ENCODE results near the gene SMURF2. TPM values are rescaled to one million over a fixed set of nuclear protein-coding genes. Genes with fewer than 3 reads are reported as not detected.
"Not testable (repeated sequence)": the region's sequence is repeated elsewhere in the genome, so short reads cannot be mapped to it uniquely, and the experiment has no call there.

SMURF2 gene
- total RNA-seq, 4 donors from 2014 or later, result 30.5 to 52.7 (median 44.1) TPM

DNA sequence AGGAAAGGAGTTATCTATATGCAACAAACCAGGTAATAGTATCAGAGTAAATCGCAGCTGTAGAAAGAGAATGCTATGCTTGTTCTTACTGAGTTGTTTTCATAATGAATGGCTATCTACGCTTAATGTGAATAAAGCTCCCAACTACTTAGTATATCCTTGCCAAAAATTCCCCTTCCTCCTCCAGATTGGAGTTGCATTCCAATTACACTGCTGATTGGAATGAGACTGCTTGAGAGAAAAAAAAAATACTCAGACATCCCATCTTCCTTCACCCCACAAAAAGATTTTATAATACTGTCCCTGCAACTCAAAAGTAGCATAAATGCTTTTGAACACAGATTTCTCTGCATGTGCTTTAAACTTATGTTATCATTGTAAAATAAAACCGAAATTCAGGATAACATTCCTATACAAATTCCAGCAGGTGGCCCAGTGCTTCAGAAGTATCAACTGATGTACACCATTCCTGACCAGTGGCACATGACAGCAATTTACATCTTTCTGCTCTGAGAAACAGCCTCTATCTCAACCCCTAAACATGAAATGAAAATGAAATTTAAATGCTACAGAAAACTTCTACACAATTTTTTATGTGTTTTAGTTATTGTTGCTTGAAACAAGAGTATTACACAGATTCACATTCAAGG lies 47.0 kb downstream of the SMURF2 start:
- Histone ChIP-seq H3K4me1 (peaks cover 17 to 57% (median 48%) of the 10 kb centered on the region in 4 donors), H3K36me3 (no peaks in the 10 kb centered on the region), H3K27me3 (no peaks in the 10 kb centered on the region), H3K9me3 (no peaks in the 10 kb centered on the region), H3K27ac (replicated peaks in 1 of 4) (no peak overlapping the region), H3K4me3 (no peak overlapping the region)
- no peak for DNase-seq (ENCODE audit: extremely low spot score)
- 26% methylated on average over 3 of the region's 3 CpGs for WGBS
- TF ChIP-seq CTCF (IDR thresholded peaks at IDR 0.05) (no peak), EP300 (IDR thresholded peaks at IDR 0.05) (no peak), POLR2A (IDR thresholded peaks at IDR 0.05; ENCODE audit: low read depth) (no peak), POLR2AphosphoS5 (IDR thresholded peaks at IDR 0.05) (no peak)
- intact Hi-C loops (cut with DNase I), result no loop called here

DNA sequence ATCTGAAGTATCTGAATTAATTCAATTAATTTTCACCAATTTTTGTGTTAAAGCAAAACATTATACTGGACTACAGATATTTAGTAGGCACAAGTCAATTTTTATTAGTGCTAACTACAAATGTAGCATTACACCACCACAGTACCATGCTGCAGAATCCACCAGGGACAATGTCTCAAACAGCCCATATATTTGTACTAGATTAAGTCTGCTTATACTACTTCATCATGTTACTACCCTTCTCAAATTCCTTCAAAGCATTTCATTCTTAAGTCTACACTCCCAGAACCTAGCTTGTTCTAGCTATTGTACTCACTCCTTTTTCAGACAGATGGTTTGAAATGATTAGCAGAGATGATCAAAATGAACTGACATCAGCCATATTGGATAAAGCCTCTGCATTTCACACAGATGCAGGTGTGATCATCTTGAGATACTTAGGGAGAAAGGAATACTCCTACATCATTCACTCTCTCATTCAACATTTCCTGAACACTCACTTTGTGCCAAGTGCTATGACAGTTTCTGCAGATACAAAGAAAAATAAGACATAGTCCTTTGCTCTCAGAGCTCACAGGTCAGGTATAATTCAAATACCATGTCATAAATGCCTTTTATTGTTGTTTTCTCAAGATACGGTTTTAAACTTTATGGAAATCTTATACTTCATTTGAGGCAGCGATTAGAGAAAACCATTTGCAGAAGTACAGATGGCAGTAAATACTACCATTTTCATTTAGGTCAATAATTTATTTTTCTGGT lies 47.7 kb downstream of the SMURF2 start:
- H3K27ac ChIP-seq (replicated peaks in 1 of 4), result no peak overlapping the region
- H3K36me3 ChIP-seq, result no peaks in the 10 kb centered on the region
- H3K9me3 ChIP-seq, result no peaks in the 10 kb centered on the region
- 59% methylated on average over 2 of the region's 2 CpGs for WGBS
- intact Hi-C loops (cut with DNase I), result no loop called here
- H3K4me3 ChIP-seq, result no peak overlapping the region
- DNase-seq (ENCODE audit: extremely low spot score), result no peak
- H3K27me3 ChIP-seq, result no peaks in the 10 kb centered on the region
- peaks cover 17 to 54% (median 48%) of the 10 kb centered on the region in 4 donors for H3K4me1 ChIP-seq
- no peak for TF ChIP-seq POLR2A (IDR thresholded peaks at IDR 0.05; ENCODE audit: low read depth)
- TF ChIP-seq EP300 (IDR thresholded peaks at IDR 0.05), result no peak
- TF ChIP-seq CTCF (IDR thresholded peaks at IDR 0.05), result no peak
- no peak for TF ChIP-seq POLR2AphosphoS5 (IDR thresholded peaks at IDR 0.05)

DNA sequence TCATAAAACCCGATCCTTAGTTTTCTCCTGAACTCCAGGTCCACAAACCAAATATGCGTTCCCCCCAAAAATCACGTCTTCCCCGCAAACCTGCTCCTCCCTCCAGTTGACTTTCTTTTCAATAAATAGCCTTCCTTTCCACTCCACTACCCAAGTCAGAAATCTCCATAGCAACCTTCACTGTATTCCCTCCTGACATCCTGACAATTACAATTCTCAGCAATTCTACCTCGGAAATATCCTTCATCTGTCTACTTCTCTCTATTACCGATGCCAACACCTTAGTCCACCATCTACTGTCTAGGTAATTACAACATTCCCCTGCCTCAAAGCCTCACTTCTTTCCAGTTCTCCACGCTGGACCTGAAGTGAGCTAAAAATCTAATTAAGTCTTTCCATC lies 50.7 kb downstream of the SMURF2 start:
- Histone ChIP-seq H3K9me3 (no peaks in the 10 kb centered on the region), H3K27ac (replicated peaks in 1 of 4) (no peak overlapping the region), H3K36me3 (no peaks in the 10 kb centered on the region), H3K27me3 (no peaks in the 10 kb centered on the region), H3K4me1 (peaks cover 17 to 54% (median 47%) of the 10 kb centered on the region in 4 donors), H3K4me3 (no peak overlapping the region)
- WGBS, result 85% methylated on average over 7 of the region's 7 CpGs
- DNase-seq (ENCODE audit: extremely low spot score), result no peak
- intact Hi-C loops (cut with DNase I), result no loop called here
- TF ChIP-seq EP300 (IDR thresholded peaks at IDR 0.05) (no peak), POLR2AphosphoS5 (IDR thresholded peaks at IDR 0.05) (no peak), POLR2A (IDR thresholded peaks at IDR 0.05; ENCODE audit: low read depth) (no peak), CTCF (IDR thresholded peaks at IDR 0.05) (no peak)

DNA sequence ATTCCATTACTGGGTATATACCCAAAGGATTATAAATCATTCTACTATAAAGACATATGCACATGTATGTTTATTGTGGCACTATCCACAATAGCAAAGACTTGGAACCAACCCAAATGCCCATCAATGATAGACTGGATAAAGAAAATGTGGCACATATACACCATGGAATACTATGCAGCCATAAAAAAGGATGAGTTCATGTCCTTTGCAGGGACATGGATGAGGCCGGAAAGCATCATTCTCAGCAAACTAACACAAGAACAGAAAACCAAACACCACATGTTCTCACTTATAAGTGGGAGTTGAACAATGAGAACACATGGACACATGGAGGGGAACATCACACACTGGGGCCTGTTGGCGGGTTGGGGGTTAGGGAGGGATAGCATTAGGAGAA lies 51.9 kb downstream of the SMURF2 start:
- WGBS, result 91% methylated on average over 2 of the region's 2 CpGs
- H3K4me1 ChIP-seq, result peaks cover 16 to 47% (median 39%) of the 10 kb centered on the region in 4 donors
- H3K9me3 ChIP-seq; H3K36me3 ChIP-seq; H3K4me3 ChIP-seq; DNase-seq (ENCODE audit: extremely low spot score); H3K27ac ChIP-seq (replicated peaks in 1 of 4); H3K27me3 ChIP-seq; intact Hi-C loops (cut with DNase I): not testable (repeated sequence)

- H3K27me3 ChIP-seq, result no peaks in the 10 kb centered on the region
- intact Hi-C loops (cut with DNase I), result no loop called here
- TF ChIP-seq EP300 (IDR thresholded peaks at IDR 0.05) (no peak), POLR2AphosphoS5 (IDR thresholded peaks at IDR 0.05) (no peak), POLR2A (IDR thresholded peaks at IDR 0.05; ENCODE audit: low read depth) (no peak), CTCF (IDR thresholded peaks at IDR 0.05) (no peak)
- no peak for DNase-seq (ENCODE audit: extremely low spot score)
- no peaks in the 10 kb centered on the region for H3K36me3 ChIP-seq
- no peak overlapping the region for H3K27ac ChIP-seq (replicated peaks in 1 of 4)
- WGBS, result 64% methylated on average over 2 of the region's 2 CpGs
- peaks cover 5 to 38% (median 23%) of the 10 kb centered on the region in 4 donors for H3K4me1 ChIP-seq
- no peak overlapping the region for H3K4me3 ChIP-seq
- H3K9me3 ChIP-seq, result no peaks in the 10 kb centered on the region
Measured at GRCh38 chr17:64608571-64608981, 53.5 kb downstream of the SMURF2 start.

Data from esophagus muscularis mucosa (tissue), 4 donors.